NCI-H526 (cell line): Measurements from ENCODE around the gene CDK16.

Experiments
- DNase-seq, 2 experiments: peaks; one replicate each; lab custom pipeline; 2025; lab: John Stamatoyannopoulos, UW

Gene CDK16

DNA sequence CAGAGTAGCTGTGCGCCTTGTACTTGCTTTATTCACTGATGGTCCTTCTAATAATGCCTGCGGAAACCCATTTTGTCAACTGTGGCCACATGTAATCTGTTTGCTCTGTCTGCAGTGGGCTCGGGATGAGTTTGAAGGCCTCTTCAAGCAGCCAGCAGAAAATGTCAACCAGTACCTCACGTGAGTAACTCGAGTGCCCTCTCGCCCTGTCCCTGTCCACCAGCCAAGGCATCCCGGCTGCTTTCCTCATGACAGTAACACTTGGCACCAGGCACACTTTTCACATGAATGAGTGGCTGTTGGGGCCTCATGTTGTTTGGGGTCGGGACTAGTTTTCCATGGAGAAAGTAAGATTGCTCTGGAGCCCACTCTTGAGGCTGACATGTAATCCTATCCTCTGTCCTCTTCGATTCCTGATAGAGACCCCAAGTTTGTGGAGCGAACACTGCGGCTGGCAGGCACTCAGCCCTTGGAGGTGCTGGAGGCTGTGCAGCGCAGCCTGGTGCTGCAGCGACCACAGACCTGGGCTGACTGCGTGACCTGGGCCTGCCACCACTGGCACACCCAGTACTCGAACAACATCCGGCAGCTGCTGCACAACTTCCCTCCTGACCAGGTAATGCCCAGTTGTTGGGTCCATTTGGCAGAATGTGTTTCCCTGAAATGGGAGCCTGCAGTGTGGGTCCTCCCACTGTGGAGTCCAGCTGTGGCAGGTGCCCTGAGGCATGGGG, 8.8 kb upstream of the CDK16 start:
- no peak for DNase-seq

DNA sequence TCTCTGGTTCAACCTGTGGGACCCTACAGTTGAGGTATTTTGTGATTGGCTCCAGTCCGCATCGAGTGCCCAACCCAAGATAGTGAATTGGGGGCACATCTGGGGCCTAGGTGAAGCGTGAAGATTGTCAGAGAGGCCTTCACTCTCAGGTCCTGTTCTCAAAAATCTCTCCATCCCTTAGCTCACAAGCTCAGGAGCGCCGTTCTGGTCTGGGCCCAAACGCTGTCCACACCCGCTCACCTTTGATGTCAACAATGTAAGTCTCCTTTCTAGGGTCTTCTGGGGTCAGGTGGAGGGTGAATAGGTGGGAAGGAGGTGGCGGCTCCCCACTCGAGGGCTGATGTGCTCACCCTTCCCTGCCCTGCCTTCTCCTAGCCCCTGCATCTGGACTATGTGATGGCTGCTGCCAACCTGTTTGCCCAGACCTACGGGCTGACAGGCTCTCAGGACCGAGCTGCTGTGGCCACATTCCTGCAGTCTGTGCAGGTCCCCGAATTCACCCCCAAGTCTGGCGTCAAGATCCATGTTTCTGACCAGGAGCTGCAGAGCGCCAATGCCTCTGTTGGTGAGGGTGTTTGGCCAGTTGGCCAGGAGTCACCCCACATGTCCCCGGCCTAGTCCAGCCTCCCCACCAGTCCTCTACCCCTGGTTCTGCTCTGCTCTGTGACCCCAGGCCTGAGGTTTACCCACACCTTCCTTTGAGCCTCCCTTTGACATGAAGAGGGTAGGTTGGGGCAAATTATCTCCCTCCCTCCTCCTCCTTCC, 7.6 kb upstream of the CDK16 start:
- DNase-seq = no peak

DNA sequence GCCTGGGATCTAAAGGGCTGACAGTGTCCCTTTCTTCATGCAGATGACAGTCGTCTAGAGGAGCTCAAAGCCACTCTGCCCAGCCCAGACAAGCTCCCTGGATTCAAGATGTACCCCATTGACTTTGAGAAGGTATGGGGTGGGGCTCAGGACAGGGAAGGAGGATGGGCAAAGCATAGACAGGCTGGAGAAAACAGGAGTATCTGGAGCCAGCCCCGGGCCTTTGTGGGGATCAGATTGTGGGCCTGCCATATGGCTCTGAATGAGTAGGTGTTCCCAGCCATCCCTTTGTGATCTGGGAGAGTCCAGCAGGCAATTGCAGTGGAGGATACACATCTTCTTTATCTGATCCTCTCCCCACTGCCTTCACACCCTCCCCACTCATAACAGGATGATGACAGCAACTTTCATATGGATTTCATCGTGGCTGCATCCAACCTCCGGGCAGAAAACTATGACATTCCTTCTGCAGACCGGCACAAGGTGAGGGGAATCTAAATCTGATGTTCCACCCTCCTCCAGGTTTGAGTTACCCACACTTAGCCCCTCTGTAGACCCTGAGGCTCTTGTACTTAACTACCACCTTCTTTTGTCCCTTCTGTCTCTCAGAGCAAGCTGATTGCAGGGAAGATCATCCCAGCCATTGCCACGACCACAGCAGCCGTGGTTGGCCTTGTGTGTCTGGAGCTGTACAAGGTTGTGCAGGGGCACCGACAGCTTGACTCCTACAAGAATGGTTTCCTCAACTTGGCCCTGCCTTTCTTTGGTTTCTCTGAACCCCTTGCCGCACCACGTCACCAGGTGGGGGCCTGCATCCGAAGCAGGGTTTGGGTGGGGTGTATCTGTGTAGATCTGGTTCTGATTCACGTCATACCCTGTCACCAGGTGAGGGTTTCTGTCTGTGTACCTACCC, 5.8 kb upstream of the CDK16 start:
- no peak for DNase-seq

DNA sequence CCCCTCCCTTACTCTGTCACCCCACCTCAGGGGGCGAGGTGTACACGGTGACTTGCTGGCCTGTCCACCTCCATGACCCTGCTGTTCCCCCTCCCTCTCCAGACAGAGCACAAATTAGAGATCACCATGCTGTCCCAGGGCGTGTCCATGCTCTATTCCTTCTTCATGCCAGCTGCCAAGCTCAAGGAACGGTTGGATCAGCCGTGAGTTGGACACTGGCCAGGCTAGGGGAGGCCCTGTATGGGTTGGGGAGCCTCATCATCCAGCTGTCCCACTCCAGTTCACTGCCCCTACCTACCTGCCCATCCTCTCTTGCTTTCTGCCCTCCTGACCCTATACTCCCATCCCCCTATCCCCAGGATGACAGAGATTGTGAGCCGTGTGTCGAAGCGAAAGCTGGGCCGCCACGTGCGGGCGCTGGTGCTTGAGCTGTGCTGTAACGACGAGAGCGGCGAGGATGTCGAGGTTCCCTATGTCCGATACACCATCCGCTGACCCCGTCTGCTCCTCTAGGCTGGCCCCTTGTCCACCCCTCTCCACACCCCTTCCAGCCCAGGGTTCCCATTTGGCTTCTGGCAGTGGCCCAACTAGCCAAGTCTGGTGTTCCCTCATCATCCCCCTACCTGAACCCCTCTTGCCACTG, 3.9 kb upstream of the CDK16 start:
- DNase-seq = no peak

DNA sequence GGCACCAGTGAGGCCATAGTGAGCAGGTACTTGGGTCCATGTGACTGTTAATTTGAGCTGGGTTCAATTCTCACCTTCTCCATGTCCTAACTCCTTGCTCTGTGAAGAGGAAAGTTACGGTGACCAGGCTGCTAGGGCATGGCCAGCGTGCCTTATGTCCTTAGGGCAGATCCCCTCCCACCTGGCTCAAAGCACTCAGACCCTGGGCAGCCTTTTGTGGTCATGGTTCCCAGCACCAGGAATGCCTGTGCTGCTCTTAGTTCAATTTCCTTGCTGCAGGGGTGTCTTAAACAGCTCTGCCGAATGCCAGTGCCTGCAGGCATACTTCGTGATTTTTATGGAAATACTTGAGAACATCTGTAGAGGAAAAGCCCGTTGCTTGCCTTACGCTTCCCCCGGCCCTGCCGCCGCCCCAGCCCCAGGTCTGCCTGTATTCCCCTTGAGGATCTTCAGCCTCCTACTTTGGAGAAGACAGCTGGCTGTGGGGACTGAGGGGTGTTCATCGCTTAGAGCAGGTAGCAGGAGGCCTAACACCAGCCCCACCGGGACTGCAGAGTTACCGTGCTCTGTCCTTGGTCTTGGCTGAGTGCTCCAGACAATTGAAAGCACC, 3.1 kb upstream of the CDK16 start:
- no peak for DNase-seq

DNA sequence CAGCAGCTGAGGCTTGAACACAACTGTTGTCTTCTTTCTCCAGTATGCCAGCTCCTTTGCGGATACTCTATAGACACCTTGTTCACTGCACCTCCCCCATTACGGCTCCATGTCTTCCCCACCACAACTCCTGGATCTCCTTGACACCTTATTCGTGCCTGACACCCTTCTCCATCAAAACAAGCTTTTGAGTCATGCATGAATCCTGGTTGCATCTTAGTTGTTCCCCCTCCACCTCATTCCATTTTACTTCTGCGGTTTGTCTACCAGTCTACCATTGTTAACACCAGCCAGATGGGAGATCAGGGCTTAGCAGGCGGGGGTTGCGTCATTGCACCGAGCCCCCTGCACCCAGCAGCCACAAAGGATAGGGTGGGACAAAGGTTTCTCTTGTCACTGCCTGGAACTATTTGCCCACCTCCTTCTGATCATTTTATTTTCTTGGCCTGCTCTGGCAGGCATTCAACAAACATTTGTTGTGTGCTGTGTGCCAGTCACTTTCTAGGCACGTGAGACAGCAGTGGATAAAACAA, 2.0 kb upstream of the CDK16 start:
- DNase-seq = no peak

DNA sequence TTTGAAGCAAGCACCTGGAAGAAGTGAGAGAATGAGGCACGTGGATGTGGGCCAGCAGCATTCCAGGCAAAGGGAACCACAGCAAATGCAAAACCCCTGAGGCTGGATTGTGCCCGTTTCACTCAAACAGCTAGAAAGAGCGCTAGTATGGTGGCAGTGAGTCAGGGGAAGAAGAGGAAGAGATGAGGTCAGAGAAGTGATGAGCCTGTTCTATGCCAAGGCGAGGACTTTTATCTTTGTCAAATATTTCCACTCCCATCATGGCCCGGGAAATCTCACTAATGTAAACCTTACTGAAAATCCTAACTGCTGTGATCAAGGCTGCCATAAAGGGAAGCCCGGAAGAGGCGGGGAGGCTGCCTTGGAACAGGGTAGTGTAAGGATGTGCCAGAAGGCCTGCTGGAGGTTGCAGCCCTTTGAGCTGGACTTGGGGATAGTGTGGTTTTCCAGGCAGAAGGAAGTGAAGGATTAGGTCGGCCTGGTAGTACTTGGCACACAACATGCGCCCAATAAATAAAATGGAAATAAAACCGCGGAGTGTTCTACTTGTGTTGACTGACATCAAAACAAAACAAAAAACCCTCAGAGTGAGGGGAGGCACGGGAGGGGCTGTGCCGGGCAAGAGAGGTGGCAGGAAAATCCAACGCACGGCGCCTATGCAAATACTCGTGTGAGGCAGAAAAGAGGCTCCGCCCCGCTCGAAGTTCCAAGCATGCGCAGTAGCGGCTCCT, 1.2 kb upstream of the CDK16 start:
- DNase-seq = peak; percentile 37 to 49

DNA sequence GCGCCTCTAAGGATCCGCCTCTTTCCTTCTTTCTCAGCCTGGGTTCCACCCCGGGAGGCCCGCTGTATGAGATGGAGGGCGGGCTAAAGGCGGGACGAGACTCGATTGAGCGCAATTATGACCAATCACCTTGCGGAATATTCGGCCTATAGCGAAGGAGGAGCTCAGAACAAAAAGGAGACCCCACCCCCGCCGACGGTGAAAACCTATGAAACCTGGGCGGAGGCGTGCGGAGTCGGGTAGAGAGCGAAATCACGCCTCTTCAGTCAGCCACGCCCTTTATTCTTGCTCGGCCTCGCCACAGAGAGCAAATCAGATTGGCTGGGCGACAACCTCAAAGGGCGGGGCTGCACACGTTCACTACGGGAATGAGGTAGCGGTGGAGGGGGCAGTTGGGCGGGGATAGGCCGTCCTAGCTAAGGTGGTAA, 615 bp upstream of the CDK16 start:
- peak; percentile 98 to 99 for DNase-seq

DNA sequence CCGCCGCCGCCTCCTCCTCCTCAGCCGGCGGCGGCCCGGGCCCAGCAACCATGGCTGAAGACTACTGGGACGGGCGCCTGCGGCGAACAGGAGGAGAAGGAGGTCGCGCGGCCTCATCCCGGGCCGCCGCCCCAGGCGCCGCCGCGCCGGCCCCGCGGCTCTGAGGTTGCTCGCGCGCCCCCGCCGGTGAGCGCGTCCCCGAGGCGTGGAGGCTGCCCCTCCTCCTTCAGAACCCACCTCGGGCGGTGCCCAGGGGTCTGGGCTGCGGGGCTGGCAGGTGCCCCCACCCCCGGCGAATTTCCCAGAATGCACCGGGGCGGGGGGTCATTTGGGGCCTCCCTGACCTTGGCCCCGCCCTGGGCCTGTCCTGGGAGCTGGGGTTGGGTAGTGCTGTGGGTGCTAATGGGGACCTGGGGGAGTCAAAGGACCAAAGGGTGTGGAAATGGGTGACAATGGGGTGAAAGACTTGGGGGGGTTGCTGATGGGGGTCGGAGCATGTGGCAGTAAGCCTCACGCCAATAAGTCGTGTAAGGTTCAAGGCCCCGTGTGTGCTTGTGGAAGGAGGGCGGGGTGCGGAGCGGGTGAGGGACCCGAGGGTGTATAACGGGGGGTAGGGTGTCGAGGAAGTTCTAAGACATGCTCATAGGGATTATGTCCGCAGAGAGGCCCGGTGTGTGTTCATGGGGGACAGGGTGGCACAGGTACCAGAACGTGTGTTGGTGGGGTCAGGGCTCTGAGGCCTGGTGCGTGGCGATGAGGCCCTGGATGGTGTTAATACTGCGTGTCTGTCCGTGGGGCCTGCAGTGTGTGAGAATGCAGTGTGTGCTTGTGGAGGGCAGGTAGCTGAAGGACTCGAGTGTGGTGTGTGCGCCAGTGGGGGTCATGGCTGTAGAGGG, 687 bp downstream of the CDK16 start:
- peak in 1 of 2 experiments; percentile 47 for DNase-seq

DNA sequence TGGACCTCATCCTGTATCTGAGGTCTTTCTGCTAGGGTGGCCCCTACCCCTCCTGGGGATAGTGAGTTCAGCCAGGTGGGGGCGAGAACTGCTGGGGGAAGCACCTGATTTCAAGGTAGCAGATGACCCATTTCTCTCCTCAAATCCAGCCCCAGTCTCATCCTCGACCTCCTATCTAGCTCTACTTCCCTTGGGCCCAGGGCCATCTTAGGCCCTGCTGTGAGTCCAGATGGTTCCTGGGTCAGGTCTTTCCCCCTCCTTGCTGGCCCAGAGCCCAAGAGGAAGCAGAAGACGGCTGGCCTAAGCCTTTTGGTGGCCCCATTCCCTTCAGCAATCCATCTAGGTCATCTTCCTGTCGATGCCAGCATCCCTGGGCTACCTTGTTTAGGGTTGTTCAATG, 3.3 kb downstream of the CDK16 start:
- no peak for DNase-seq

DNA sequence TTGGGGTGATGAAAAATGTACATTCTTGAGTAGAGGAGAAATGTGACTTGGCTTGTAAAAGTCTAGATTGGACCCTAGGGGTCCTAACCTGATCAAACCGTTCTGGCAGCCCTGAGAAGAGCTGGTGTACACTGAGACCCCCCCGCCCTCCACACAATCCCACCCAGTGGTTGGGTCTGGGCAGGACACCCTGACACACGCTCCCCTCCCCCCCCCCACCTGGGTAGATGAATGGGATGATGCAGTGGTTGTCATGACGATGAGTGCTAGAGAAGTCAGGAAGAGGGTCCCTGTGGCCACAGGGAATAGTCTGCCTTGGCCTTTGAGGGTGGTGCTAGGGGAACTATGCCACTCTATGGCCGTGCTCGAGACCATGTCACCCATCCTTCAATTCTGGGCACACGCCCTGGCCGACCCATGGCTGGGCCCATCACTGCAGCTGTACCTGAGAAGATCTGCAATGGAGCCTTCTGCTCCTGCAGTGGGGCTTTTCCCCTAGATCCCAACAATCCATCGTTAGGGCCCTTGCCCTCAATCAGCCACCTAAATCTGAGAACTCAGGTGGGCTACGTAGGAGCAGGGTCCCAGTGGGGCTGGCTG, 4.4 kb downstream of the CDK16 start:
- DNase-seq = no peak

DNA sequence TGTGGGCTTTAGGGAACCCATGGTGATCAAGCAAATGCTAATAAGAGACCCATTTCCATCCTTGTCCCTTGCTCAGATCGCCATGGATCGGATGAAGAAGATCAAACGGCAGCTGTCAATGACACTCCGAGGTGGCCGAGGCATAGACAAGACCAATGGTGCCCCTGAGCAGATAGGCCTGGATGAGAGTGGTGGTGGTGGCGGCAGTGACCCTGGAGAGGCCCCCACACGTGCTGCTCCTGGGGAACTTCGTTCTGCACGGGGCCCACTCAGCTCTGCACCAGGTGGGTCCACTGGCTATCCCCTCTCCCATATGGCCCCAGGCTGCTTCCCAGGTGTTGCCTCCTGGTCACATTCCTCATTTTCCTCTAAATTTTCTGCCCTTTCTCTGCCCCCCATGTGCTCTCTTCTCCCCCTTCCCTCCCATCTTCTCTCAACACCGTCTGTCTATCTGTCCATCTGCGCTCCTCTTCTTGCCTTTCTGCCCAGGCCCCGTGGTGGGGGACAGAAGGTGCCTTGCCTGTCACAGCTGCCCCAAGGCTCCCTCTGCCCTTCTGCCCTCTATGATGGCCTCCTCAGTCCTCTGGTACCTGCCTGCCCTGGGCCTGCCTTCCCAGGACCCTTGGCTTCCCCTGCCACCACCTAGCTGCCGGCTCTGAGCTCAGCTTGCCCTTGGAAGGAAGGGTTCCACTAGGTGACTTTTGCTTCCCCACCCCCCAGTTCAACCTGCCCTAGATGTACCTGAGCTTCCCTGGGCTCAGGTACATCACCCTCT, 5.2 kb downstream of the CDK16 start:
- DNase-seq = no peak

DNA sequence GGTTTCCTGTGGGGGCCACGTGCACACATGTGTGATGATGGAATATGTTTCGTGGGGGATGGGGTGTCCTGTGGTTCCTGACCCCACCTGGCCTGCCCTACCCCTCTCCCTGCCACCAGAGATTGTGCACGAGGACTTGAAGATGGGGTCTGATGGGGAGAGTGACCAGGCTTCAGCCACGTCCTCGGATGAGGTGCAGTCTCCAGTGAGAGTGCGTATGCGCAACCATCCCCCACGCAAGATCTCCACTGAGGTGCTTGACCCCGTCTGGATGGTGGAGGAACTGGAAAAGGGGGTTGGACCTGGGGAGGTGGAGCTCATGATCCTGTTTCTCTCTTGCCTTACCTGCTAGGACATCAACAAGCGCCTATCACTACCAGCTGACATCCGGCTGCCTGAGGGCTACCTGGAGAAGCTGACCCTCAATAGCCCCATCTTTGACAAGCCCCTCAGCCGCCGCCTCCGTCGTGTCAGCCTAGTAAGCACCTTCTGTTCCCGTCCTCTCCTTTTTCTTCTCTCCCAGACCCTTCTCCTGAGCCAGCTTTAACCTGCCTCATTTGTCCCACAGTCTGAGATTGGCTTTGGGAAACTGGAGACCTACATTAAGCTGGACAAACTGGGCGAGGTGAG, 5.9 kb downstream of the CDK16 start:
- DNase-seq = no peak

DNA sequence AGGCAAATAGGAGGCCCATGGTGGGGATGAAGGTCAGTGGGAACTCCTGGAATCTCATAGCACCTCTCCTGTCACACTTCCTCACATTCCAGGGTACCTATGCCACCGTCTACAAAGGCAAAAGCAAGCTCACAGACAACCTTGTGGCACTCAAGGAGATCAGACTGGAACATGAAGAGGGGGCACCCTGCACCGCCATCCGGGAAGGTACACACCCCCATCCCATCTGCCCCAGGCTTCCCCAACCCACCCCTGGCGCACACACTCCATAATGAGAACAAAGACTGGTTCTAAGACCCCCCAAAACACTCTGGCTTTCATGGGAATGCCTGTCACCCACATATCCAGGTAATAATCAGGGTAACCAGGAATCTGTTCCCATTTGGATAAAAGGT, 6.4 kb downstream of the CDK16 start:
- DNase-seq = no peak

DNA sequence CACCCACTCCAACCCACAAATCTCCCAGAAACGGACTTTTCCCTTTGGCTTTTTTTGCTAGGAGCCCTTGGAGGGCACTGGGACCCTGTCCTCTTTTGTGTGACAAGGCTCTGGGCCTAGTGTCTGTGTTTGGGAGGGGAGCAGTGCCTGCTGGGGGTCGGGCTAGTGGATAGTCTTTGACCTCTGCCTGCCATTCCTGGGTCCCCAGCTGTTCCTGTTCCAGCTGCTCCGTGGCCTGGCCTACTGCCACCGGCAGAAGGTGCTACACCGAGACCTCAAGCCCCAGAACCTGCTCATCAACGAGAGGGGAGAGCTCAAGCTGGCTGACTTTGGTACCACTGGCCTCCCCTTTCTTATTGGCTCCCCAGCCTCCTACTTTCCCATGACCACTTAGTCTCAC, 7.6 kb downstream of the CDK16 start:
- DNase-seq = no peak

DNA sequence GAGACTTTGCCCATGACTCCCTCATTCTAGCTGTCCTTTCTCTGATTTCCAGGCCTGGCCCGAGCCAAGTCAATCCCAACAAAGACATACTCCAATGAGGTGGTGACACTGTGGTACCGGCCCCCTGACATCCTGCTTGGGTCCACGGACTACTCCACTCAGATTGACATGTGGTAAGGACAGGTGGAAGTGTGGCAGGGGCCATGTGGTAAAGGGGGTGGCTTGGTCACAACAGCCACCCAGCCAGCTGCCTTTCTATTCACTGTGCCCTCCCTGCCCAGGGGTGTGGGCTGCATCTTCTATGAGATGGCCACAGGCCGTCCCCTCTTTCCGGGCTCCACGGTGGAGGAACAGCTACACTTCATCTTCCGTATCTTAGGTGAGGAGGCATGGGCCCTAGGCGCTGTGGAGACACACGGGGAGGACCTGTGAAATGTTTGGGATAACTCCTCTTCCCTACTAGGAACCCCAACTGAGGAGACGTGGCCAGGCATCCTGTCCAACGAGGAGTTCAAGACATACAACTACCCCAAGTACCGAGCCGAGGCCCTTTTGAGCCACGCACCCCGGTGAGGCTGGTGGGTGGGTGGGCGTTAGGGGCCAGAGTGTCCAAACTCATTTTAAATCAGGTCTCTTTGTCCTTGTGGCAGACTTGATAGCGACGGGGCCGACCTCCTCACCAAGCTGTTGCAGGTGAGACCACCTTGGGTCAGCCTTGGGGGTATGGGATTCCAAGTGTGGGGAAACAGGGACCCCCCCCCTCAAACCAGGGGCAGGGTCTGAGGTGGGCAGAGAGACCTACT, 8.3 kb downstream of the CDK16 start:
- DNase-seq = no peak

DNA sequence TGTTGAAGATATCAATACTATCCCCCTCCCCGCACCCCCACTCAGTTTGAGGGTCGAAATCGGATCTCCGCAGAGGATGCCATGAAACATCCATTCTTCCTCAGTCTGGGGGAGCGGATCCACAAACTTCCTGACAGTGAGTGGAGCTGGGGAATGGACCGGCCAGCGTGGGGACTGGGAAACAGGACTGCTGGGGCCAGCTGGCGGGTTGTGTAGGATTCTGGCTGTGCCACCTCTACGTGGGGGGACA, 8.8 kb downstream of the CDK16 start:
- no peak for DNase-seq
